Parathyroid adenoma (tissue), 2 donors: ENCODE data around the gene SUMO3.

Source experiments
- H2AFZ ChIP-seq: fragments of 300-600 bp; sonication (generic); one replicate; pipeline ENCODE4 v1.7.0; 2017; ENCODE audit warnings: antibody characterized with exemption, mild to moderate bottlenecking
- H3K27ac ChIP-seq: fragments of 300-600 bp; sonication (generic); one replicate; pipeline ENCODE4 v1.7.0; 2017
- H3K27me3 ChIP-seq: fragments of 300-600 bp; sonication (generic); one replicate; pipeline ENCODE4 v1.7.0; 2017; ENCODE audit warnings: low read length; ENCODE audit not compliant: control insufficient read depth, insufficient read depth
- H3K36me3 ChIP-seq: fragments of 300-600 bp; sonication (generic); one replicate; pipeline ENCODE4 v1.7.0; 2017; ENCODE audit warnings: low read length; ENCODE audit not compliant: control insufficient read depth, insufficient read depth
- H3K4me1 ChIP-seq: fragments of 300-600 bp; sonication (generic); one replicate; pipeline ENCODE4 v1.7.0; 2017; ENCODE audit warnings: control low read depth
- H3K4me2 ChIP-seq: fragments of 300-600 bp; sonication (generic); one replicate; pipeline ENCODE4 v1.7.0; 2017; ENCODE audit warnings: low read length
- H3K4me3 ChIP-seq: fragments of 300-600 bp; sonication (generic); one replicate; pipeline ENCODE4 v1.7.0; 2017; ENCODE audit warnings: low read depth, low read length
- H3K79me2 ChIP-seq: fragments of 300-600 bp; sonication (generic); one replicate; pipeline ENCODE4 v1.7.0; 2017; ENCODE audit warnings: control low read depth
- H3K9ac ChIP-seq: fragments of 300-600 bp; sonication (generic); one replicate; pipeline ENCODE4 v1.7.0; 2017; ENCODE audit warnings: mild to moderate bottlenecking
- H3K9me3 ChIP-seq: fragments of 300-600 bp; sonication (generic); one replicate; pipeline ENCODE4 v1.7.0; 2017; ENCODE audit warnings: low read length; ENCODE audit not compliant: control insufficient read depth
- TF ChIP-seq, protein P1 (sequence below): fragments of 300-600 bp; sonication (generic); IDR thresholded peaks from one replicate; pipeline ENCODE4 v1.7.0; 2017; ENCODE audit warnings: antibody characterized with exemption, mild to moderate bottlenecking
- donor health status: primary hyperparathyroidism.

SUMO3 gene

DNA sequence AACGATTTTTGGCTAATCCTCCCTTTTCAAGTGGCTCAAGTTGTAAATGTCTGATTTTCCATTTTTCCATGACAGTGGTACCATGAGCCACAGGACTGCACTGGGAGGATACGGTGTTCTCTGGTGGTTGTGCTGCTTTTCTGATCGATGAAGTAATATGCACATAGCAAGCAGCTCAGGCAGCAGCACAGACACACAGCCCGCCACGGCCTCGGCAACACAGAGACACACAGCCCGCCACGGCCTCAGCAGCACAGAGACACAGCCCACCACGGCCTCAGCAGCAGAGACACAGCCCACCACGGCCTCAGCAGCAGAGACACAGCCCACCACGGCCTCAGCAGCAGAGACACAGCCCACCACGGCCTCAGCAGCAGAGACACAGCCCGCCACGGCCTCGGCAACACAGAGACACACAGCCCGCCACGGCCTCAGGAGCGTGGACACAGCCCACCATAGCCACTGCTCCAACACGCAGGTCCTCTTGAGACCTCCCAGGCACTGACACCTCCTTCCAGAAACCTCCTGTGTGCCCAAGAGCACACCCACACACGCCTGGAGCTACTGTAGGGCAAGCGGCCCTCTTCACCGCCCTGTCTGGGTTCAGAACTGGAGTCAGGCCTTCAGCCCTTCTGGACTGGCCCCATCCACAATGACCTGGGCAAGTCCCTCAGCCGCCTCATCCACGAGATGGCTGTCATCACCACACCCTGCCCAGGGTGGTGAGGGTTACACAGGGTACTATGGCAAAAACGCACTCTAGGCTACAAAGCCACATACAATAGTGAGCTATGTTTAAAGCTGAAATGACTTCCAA is 45.2 kb upstream of the SUMO3 start:
- H3K4me2 ChIP-seq: no peak overlapping the region
- no peaks in the 10 kb centered on the region for H3K36me3 ChIP-seq
- no peak overlapping the region for H3K9ac ChIP-seq
- no peak overlapping the region for H3K4me3 ChIP-seq
- H2AFZ ChIP-seq: no peak overlapping the region
- no peaks in the 10 kb centered on the region for H3K4me1 ChIP-seq
- H3K27ac ChIP-seq: no peak overlapping the region
- TF ChIP-seq, protein P1, sequence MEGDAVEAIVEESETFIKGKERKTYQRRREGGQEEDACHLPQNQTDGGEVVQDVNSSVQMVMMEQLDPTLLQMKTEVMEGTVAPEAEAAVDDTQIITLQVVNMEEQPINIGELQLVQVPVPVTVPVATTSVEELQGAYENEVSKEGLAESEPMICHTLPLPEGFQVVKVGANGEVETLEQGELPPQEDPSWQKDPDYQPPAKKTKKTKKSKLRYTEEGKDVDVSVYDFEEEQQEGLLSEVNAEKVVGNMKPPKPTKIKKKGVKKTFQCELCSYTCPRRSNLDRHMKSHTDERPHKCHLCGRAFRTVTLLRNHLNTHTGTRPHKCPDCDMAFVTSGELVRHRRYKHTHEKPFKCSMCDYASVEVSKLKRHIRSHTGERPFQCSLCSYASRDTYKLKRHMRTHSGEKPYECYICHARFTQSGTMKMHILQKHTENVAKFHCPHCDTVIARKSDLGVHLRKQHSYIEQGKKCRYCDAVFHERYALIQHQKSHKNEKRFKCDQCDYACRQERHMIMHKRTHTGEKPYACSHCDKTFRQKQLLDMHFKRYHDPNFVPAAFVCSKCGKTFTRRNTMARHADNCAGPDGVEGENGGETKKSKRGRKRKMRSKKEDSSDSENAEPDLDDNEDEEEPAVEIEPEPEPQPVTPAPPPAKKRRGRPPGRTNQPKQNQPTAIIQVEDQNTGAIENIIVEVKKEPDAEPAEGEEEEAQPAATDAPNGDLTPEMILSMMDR: no peak
- peaks cover 46% of the 10 kb centered on the region for H3K79me2 ChIP-seq
- H3K27me3 ChIP-seq: no peaks in the 10 kb centered on the region
- no peaks in the 10 kb centered on the region for H3K9me3 ChIP-seq

DNA sequence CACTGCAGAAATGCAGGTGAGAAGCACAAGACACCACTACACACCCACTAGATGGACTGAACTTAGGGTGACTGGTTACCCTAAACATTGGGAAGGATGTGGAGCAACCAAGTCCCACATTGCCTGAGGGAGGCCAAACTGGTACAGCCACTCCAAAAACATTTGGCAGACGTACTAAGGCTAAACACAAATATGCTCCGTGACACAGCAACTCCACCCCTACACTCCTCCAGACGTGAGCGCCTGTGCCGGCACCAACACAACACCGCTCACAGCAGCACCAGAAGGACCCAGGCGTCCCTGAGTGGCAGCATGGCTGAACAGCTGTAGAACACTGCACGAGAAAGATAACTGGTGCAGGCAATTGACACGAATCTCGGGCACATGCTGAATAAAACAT is 40.9 kb upstream of the SUMO3 start:
- Histone ChIP-seq H3K4me1 (no peaks in the 10 kb centered on the region), H3K4me2 (no peak overlapping the region), H3K9ac (no peak overlapping the region), H3K79me2 (peaks cover 12% of the 10 kb centered on the region), H3K36me3 (no peaks in the 10 kb centered on the region), H3K9me3 (no peaks in the 10 kb centered on the region), H3K27me3 (no peaks in the 10 kb centered on the region), H3K27ac (no peak overlapping the region), H2AFZ (no peak overlapping the region), H3K4me3 (no peak overlapping the region)
- TF ChIP-seq, protein P1: no peak

DNA sequence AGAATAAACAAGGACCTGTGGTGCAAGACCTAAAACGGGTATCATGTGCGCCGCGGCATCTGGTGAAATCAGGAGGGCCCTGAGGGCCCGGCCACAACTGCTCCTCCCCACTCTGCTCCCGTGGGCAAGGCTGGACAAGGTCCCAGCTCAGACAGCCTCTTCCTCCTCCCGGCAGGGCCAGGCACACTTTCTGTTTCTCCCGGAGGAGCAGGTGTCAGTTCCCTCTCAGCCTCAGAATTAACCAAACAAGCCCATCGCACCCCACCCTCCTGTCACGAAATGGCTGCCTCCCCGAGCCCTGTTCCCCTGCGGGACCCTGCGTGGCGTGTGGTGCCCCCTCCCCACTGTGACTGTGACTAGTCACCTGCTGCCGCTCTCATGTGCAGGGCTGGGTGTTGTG is 40.4 kb upstream of the SUMO3 start:
- Histone ChIP-seq H3K9me3 (no peaks in the 10 kb centered on the region), H3K79me2 (peaks cover 9% of the 10 kb centered on the region), H3K9ac (no peak overlapping the region), H3K4me1 (no peaks in the 10 kb centered on the region), H3K4me3 (no peak overlapping the region), H2AFZ (no peak overlapping the region), H3K36me3 (no peaks in the 10 kb centered on the region), H3K27ac (no peak overlapping the region), H3K4me2 (no peak overlapping the region), H3K27me3 (no peaks in the 10 kb centered on the region)
- TF ChIP-seq, protein P1: no peak

DNA sequence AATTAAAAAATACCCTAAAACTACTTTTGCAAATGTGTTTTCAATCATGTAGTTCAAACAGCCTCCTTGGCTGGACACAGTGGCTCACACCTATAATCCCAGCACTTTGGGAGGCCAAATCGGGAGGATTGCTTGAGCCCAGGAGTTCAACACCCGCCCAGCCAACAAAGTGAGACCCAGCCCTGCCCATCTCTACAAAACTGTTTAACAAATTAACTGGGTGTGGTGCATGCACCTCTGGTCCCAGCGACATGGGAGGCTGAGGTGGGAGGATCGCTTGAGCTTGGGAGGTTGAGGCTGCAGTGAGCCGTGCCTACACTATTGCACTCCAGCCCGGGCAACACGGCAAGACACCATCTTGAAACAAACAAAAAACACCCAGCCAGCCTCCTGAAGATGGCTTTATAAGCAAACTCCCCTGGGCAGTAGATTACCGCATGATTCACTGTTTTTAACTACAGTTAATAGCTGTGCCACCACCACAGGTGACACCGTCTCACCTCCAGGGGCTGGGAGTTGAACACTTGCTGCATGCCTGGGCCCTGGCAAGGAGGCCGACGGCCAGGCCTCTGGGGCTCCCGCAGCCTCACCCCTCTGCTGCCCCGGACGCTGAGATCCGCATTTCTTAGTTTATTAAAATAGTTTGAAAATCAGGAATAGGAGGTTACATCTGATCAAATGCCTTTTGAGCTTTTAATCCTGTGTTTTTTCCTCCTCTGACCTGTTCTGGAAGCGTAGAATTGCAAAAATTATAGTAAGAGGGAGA is 39.4 kb upstream of the SUMO3 start:
- no peak overlapping the region for H3K27ac ChIP-seq
- no peak overlapping the region for H2AFZ ChIP-seq
- TF ChIP-seq, protein P1: no peak

More for the DNA sequence above, 39.4 kb upstream of the SUMO3 start:
- Histone ChIP-seq H3K27me3 (no peaks in the 10 kb centered on the region), H3K4me2 (no peak overlapping the region), H3K9me3 (no peaks in the 10 kb centered on the region), H3K4me1 (no peaks in the 10 kb centered on the region), H3K36me3 (no peaks in the 10 kb centered on the region), H3K4me3 (no peak overlapping the region), H3K79me2 (peaks cover 7% of the 10 kb centered on the region), H3K9ac (no peak overlapping the region)
